ENCODE measurements around the gene LCE1C. TPM values are rescaled to one million over a fixed set of nuclear protein-coding genes. Genes with fewer than 3 reads are reported as not detected.

LCE1C gene
- total and polyA plus RNA-seq, 2 donors (not counting 3 experiments of a cell fraction or from before 2014, with no cell fraction given): not detected

- DNase-seq (ENCODE audit: low read depth, low spot score) (no peak), FAIRE-seq (no peak)
- Histone ChIP-seq H3K4me3 (replicated peaks in 1 of 3; ENCODE audit: insufficient read depth in 1 of 3, low read depth in 1 of 3, low read length in 3 of 3) (no peak overlapping the region), H3K27ac (ENCODE audit: insufficient read depth, low read depth, low read length) (no peak overlapping the region), H3K9me3 (replicated peaks; ENCODE audit: control insufficient read depth, insufficient read depth, low read length) (no peaks in the 10 kb centered on the region), H2AFZ (ENCODE audit: low read depth, low read length) (no peak overlapping the region), H3K9me1 (replicated peaks; ENCODE audit: control insufficient read depth, extremely low read depth, insufficient read depth, low read length) (no peaks in the 10 kb centered on the region), H3K36me3 (ENCODE audit: control insufficient read depth in 2 of 2, extremely low read depth in 1 of 2, insufficient read depth in 2 of 2, low read length in 2 of 2) (no peaks in the 10 kb centered on the region), H3K4me1 (ENCODE audit: control insufficient read depth, extremely low read depth, insufficient read depth, low read length) (no peaks in the 10 kb centered on the region), H4K20me1 (replicated peaks; ENCODE audit: control insufficient read depth, extremely low read depth, insufficient read depth, low read length) (no peaks in the 10 kb centered on the region), H3K27me3 (ENCODE audit: control insufficient read depth in 2 of 2, insufficient read depth in 2 of 2, low read length in 2 of 2) (no peaks in the 10 kb centered on the region), H3K4me2 (ENCODE audit: insufficient read depth, low read length) (no peak overlapping the region), H3K9ac (replicated peaks; ENCODE audit: extremely low read depth, insufficient read depth, low read length) (no peak overlapping the region), H3K79me2 (ENCODE audit: control insufficient read depth, insufficient read depth, low read length) (no peaks in the 10 kb centered on the region)
- intact Hi-C loops (cut with micrococcal nuclease): no loop called here
- no TSS peak for BruUV-seq (replicated peaks)
- POLR2A ChIA-PET: no interaction called here
- dilution Hi-C loops (cut with MboI; ENCODE audit: extremely low pct_ligation_motif_present, low sequenced_read_pairs): no loop called here
- TF ChIP-seq FOS (IDR thresholded peaks at IDR 0.05; ENCODE audit: borderline replicate concordance, insufficient read depth, low read length): peak; percentile 5
- no peak for TF ChIP-seq EZH2 (IDR thresholded peaks at IDR 0.05; ENCODE audit: borderline replicate concordance, low read depth, low read length, severe bottlenecking)
- CTCF ChIA-PET: no interaction called here
Measured at GRCh38 chr1:152783095-152783494, 23.4 kb downstream of the LCE1C start.

DNA sequence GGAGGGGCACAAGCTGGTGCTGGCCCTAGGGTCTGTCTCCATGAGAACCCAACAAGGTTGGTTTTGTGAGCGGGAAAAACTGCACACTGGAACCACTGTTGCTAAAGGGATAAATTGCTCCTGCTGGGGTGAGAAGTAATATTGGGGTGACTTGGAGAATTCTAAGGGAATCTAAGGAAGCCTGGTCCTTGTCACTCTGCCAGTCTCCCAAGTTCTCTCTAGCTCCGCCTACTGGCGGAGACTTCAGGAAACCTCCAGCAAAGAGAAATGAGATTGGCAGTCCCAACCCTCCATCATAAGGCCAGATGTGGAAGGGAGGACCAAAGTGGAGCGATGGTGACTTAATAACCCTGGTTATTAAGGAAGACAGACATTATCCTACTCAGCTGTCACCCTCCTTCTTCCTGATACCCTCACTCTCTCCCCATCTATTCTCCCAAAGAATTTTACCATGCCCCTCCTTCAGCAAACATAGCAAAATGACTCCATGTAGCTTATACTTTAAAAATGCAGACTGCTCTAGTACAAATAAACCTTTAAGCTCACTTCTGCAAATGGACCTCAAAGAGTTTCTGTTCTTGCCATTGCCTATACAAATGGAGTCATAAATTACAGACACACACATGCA, 28.8 kb downstream of the LCE1C start:
- DNase-seq (ENCODE audit: low read depth, low spot score): no peak

More for the DNA sequence above, 28.8 kb downstream of the LCE1C start:
- Histone ChIP-seq H3K9ac (replicated peaks; ENCODE audit: extremely low read depth, insufficient read depth, low read length) (no peak overlapping the region), H4K20me1 (replicated peaks; ENCODE audit: control insufficient read depth, extremely low read depth, insufficient read depth, low read length) (no peaks in the 10 kb centered on the region), H2AFZ (ENCODE audit: low read depth, low read length) (no peak overlapping the region), H3K36me3 (ENCODE audit: control insufficient read depth in 2 of 2, extremely low read depth in 1 of 2, insufficient read depth in 2 of 2, low read length in 2 of 2) (no peaks in the 10 kb centered on the region), H3K4me3 (replicated peaks in 1 of 3; ENCODE audit: insufficient read depth in 1 of 3, low read depth in 1 of 3, low read length in 3 of 3) (no peak overlapping the region), H3K79me2 (ENCODE audit: control insufficient read depth, insufficient read depth, low read length) (no peaks in the 10 kb centered on the region), H3K9me1 (replicated peaks; ENCODE audit: control insufficient read depth, extremely low read depth, insufficient read depth, low read length) (no peaks in the 10 kb centered on the region), H3K9me3 (replicated peaks; ENCODE audit: control insufficient read depth, insufficient read depth, low read length) (no peaks in the 10 kb centered on the region), H3K4me1 (ENCODE audit: control insufficient read depth, extremely low read depth, insufficient read depth, low read length) (no peaks in the 10 kb centered on the region), H3K27me3 (ENCODE audit: control insufficient read depth in 2 of 2, insufficient read depth in 2 of 2, low read length in 2 of 2) (no peaks in the 10 kb centered on the region), H3K4me2 (ENCODE audit: insufficient read depth, low read length) (no peak overlapping the region), H3K27ac (ENCODE audit: insufficient read depth, low read depth, low read length) (no peak overlapping the region)
- BruUV-seq (replicated peaks): no TSS peak
- intact Hi-C loops (cut with micrococcal nuclease) (no loop called here), dilution Hi-C loops (cut with MboI; ENCODE audit: extremely low pct_ligation_motif_present, low sequenced_read_pairs) (no loop called here)
- CTCF ChIA-PET: no interaction called here
- TF ChIP-seq EZH2 (IDR thresholded peaks at IDR 0.05; ENCODE audit: borderline replicate concordance, low read depth, low read length, severe bottlenecking): no peak
- TF ChIP-seq, protein P1, sequence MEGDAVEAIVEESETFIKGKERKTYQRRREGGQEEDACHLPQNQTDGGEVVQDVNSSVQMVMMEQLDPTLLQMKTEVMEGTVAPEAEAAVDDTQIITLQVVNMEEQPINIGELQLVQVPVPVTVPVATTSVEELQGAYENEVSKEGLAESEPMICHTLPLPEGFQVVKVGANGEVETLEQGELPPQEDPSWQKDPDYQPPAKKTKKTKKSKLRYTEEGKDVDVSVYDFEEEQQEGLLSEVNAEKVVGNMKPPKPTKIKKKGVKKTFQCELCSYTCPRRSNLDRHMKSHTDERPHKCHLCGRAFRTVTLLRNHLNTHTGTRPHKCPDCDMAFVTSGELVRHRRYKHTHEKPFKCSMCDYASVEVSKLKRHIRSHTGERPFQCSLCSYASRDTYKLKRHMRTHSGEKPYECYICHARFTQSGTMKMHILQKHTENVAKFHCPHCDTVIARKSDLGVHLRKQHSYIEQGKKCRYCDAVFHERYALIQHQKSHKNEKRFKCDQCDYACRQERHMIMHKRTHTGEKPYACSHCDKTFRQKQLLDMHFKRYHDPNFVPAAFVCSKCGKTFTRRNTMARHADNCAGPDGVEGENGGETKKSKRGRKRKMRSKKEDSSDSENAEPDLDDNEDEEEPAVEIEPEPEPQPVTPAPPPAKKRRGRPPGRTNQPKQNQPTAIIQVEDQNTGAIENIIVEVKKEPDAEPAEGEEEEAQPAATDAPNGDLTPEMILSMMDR (IDR thresholded peaks at IDR 0.05; ENCODE audit: extremely low read depth in 1 of 2, insufficient read depth in 1 of 2, low read depth in 1 of 2, low read length in 2 of 2): peak in 1 of 2 donors; percentile 19
- TF ChIP-seq FOS (IDR thresholded peaks at IDR 0.05; ENCODE audit: borderline replicate concordance, insufficient read depth, low read length): no peak
- no peak for TF ChIP-seq POLR2A (IDR thresholded peaks at IDR 0.05; ENCODE audit: low read depth, low read length)
- TF ChIP-seq MAX (IDR thresholded peaks at IDR 0.05; ENCODE audit: insufficient read depth, insufficient read length): no peak
- no peak for TF ChIP-seq MYC (IDR thresholded peaks at IDR 0.05; ENCODE audit: low read depth, low read length)
- TF ChIP-seq POLR2AphosphoS5 (IDR thresholded peaks at IDR 0.05; ENCODE audit: insufficient read depth, low read depth, low read length): no peak
- TF ChIP-seq JUN (IDR thresholded peaks at IDR 0.05; ENCODE audit: borderline replicate concordance, insufficient read depth, insufficient read length, low read depth): no peak
- FAIRE-seq: no peak
- POLR2A ChIA-PET: no interaction called here

Data from endothelial cell of umbilical vein (primary cell).